Measurements from ENCODE around the gene LCLAT1.

The LCLAT1 gene

DNA sequence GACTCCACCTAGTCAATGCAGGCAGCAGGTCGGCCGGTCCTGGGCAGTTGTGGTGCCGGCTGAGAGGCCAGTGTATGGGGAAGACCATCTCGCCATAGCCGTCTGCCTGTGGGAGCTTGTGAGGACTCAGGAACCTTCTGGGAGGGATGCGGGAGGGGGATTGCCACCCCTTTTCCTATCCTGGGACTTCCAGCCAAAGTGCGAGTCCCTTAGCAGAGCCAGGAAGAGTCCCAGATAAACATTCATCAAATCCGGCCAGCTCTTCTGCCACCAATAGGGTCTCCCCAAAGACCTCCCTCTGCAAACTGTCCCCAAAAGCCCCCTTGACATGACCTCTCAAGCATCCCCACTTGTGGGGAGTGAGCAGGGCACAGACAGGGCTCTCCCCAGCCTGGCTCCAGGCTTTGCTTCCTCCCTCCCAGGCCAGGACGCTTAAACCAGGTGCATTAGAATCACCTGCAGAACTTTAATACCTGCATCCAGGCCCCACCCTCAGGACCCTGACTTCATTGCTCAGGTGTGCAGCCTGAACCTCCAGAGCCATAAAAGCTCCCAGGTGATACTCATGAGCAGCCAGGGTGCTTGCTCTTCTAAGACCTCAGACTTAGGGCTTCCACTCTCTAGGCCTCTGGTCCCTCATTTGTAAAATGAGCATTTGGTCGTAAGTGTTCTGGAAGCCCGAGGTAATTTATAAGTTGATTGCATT is 200.9 kb downstream of the LCLAT1 start:
- no peak overlapping the region for H3K4me3 ChIP-seq (ENCODE audit: low read depth, low read length, poor library complexity, severe bottlenecking)
- H3K4me1 ChIP-seq (ENCODE audit: insufficient read depth, low read length, severe bottlenecking): no peaks in the 10 kb centered on the region
- H3K9ac ChIP-seq (ENCODE audit: low read length): no peak overlapping the region
- no peaks in the 10 kb centered on the region for H3F3A ChIP-seq (ENCODE audit: insufficient read depth, low read length)
- H3K4me2 ChIP-seq (ENCODE audit: low read length): no peak overlapping the region
- H3K27me3 ChIP-seq (ENCODE audit: insufficient read depth, low read length): no peaks in the 10 kb centered on the region
- H3K9me3 ChIP-seq (ENCODE audit: low read length): no peaks in the 10 kb centered on the region
- no peaks in the 10 kb centered on the region for H3K9me2 ChIP-seq (ENCODE audit: low read depth, low read length)
- H3K36me3 ChIP-seq (ENCODE audit: insufficient read depth, low read length): no peaks in the 10 kb centered on the region
- TF ChIP-seq EZH2 (IDR thresholded peaks at IDR 0.05; ENCODE audit: borderline replicate concordance, low read length): no peak
- TF ChIP-seq, protein P1, sequence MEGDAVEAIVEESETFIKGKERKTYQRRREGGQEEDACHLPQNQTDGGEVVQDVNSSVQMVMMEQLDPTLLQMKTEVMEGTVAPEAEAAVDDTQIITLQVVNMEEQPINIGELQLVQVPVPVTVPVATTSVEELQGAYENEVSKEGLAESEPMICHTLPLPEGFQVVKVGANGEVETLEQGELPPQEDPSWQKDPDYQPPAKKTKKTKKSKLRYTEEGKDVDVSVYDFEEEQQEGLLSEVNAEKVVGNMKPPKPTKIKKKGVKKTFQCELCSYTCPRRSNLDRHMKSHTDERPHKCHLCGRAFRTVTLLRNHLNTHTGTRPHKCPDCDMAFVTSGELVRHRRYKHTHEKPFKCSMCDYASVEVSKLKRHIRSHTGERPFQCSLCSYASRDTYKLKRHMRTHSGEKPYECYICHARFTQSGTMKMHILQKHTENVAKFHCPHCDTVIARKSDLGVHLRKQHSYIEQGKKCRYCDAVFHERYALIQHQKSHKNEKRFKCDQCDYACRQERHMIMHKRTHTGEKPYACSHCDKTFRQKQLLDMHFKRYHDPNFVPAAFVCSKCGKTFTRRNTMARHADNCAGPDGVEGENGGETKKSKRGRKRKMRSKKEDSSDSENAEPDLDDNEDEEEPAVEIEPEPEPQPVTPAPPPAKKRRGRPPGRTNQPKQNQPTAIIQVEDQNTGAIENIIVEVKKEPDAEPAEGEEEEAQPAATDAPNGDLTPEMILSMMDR (IDR thresholded peaks at IDR 0.05; ENCODE audit: low read length): no peak
- no peak overlapping the region for H2AFZ ChIP-seq (ENCODE audit: low read length)
- no peaks in the 10 kb centered on the region for H4K20me1 ChIP-seq (ENCODE audit: insufficient read depth, low read length)
- H3K27ac ChIP-seq (ENCODE audit: low read depth, low read length, poor library complexity, severe bottlenecking): no peak overlapping the region
- no peaks in the 10 kb centered on the region for H3K79me2 ChIP-seq (ENCODE audit: insufficient read depth, low read length)

DNA sequence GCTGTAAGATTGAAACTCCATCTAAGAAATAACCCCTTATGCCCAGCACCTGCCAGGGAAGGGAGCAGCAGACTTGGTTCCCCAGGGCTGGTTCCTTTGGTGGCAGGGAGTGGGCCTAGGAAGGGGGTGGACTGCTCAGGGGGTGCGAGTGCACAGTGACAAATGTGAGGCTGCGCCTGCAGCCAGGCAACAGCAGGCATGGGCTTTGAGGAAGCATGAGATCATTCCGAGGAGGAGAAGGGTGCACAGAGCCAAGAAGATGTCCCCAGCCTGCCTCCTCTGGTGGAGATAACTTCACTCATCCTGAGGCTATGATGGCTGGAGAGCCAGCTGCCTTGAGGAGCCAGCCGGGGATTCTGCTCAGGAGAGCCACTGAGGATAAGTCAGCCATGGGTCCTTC is 202.2 kb downstream of the LCLAT1 start:
- Histone ChIP-seq H3K36me3 (ENCODE audit: insufficient read depth, low read length) (no peaks in the 10 kb centered on the region), H3K9me3 (ENCODE audit: low read length) (no peaks in the 10 kb centered on the region), H2AFZ (ENCODE audit: low read length) (no peak overlapping the region), H3K4me3 (ENCODE audit: low read depth, low read length, poor library complexity, severe bottlenecking) (no peak overlapping the region), H3K27ac (ENCODE audit: low read depth, low read length, poor library complexity, severe bottlenecking) (no peak overlapping the region), H3K27me3 (ENCODE audit: insufficient read depth, low read length) (no peaks in the 10 kb centered on the region), H3K9ac (ENCODE audit: low read length) (no peak overlapping the region), H3K79me2 (ENCODE audit: insufficient read depth, low read length) (no peaks in the 10 kb centered on the region), H4K20me1 (ENCODE audit: insufficient read depth, low read length) (no peaks in the 10 kb centered on the region), H3F3A (ENCODE audit: insufficient read depth, low read length) (no peaks in the 10 kb centered on the region), H3K4me2 (ENCODE audit: low read length) (no peak overlapping the region), H3K9me2 (ENCODE audit: low read depth, low read length) (no peaks in the 10 kb centered on the region), H3K4me1 (ENCODE audit: insufficient read depth, low read length, severe bottlenecking) (no peaks in the 10 kb centered on the region)
- TF ChIP-seq, protein P1 (IDR thresholded peaks at IDR 0.05; ENCODE audit: low read length): no peak
- no peak for TF ChIP-seq EZH2 (IDR thresholded peaks at IDR 0.05; ENCODE audit: borderline replicate concordance, low read length)

DNA sequence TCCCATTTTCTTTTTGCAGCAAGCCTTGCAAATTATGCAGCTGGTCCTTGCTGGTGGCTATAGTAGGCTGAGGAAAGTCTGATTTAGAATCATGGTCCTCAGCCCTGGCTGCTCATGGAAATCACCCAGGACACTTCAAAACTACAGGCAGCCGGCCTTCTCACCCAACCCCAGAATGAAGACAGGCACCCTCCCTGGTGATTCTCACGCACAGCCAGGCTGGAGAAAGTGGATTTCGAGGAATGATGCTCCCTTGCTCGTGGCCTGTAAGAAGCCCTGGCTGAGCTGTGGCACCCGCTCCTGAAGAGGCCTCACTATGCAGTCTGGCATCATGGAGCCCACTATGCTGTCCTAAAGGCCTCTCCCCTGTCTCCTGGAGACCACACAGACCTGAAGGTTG is 202.8 kb downstream of the LCLAT1 start:
- Histone ChIP-seq H3K79me2 (ENCODE audit: insufficient read depth, low read length) (no peaks in the 10 kb centered on the region), H3K27ac (ENCODE audit: low read depth, low read length, poor library complexity, severe bottlenecking) (no peak overlapping the region), H2AFZ (ENCODE audit: low read length) (no peak overlapping the region), H3K9me2 (ENCODE audit: low read depth, low read length) (no peaks in the 10 kb centered on the region), H3K27me3 (ENCODE audit: insufficient read depth, low read length) (no peaks in the 10 kb centered on the region), H3F3A (ENCODE audit: insufficient read depth, low read length) (no peaks in the 10 kb centered on the region), H3K9ac (ENCODE audit: low read length) (no peak overlapping the region), H3K4me2 (ENCODE audit: low read length) (no peak overlapping the region), H4K20me1 (ENCODE audit: insufficient read depth, low read length) (no peaks in the 10 kb centered on the region), H3K4me1 (ENCODE audit: insufficient read depth, low read length, severe bottlenecking) (no peaks in the 10 kb centered on the region), H3K36me3 (ENCODE audit: insufficient read depth, low read length) (no peaks in the 10 kb centered on the region), H3K9me3 (ENCODE audit: low read length) (no peaks in the 10 kb centered on the region), H3K4me3 (ENCODE audit: low read depth, low read length, poor library complexity, severe bottlenecking) (no peak overlapping the region)
- TF ChIP-seq EZH2 (IDR thresholded peaks at IDR 0.05; ENCODE audit: borderline replicate concordance, low read length): no peak
- TF ChIP-seq, protein P1 (IDR thresholded peaks at IDR 0.05; ENCODE audit: low read length): no peak

Measured in OCI-LY1 (cell line).